Suprapubic skin (tissue), 4 donors: ENCODE results near the gene TOR2A. TPM values are rescaled to one million over a fixed set of nuclear protein-coding genes. Genes with fewer than 3 reads are reported as not detected.

Experiments
- DNase-seq, 2 donors: peaks; one replicate each; pipeline ENCODE4 v3.0.0-alpha.2; 2019; ENCODE audit warnings: low spot score in 2 of 2
- H3K27ac ChIP-seq: fragments of 200-600 bp; sonication (generic); one replicate; pipeline ENCODE4 v1.5.1; 2019
- H3K27me3 ChIP-seq: fragments of 200-600 bp; sonication (generic); one replicate; pipeline ENCODE4 v1.5.1; 2019
- H3K36me3 ChIP-seq: fragments of 200-600 bp; sonication (generic); one replicate; pipeline ENCODE4 v1.5.1; 2019
- H3K4me1 ChIP-seq: fragments of 200-600 bp; sonication (generic); one replicate; pipeline ENCODE4 v1.5.1; 2019
- H3K4me3 ChIP-seq: fragments of 200-600 bp; sonication (generic); one replicate; pipeline ENCODE4 v1.5.1; 2019; ENCODE audit warnings: mild to moderate bottlenecking
- H3K9me3 ChIP-seq: fragments of 200-600 bp; sonication (generic); one replicate; pipeline ENCODE4 v1.5.1; 2019
- CTCF ChIP-seq, 2 donors: fragments of 200-600 bp in 1 of 2; fragments of 450-650 bp in 1 of 2; sonication (generic) in 1 of 2; IDR thresholded peaks; one replicate each; pipeline ENCODE4 v1.5.1; 2016 to 2019; ENCODE audit warnings: antibody characterized with exemption in 2 of 2, mild to moderate bottlenecking in 1 of 2, moderate library complexity in 1 of 2
- EP300 ChIP-seq: sonication (generic); formaldehyde crosslinking; IDR thresholded peaks from one replicate; pipeline ENCODE4 v1.6.1; 2017; ENCODE audit warnings: antibody characterized with exemption
- POLR2A ChIP-seq, 2 donors: fragments of 450-650 bp; IDR thresholded peaks; one replicate each; pipeline ENCODE4 v1.6.1; 2017; ENCODE audit warnings: antibody characterized with exemption in 2 of 2, mild to moderate bottlenecking in 2 of 2, moderate library complexity in 2 of 2
- POLR2AphosphoS5 ChIP-seq, 3 donors: sonication (generic); formaldehyde crosslinking; IDR thresholded peaks; one replicate each; pipeline ENCODE4 v1.6.1; 2017; ENCODE audit warnings: antibody characterized with exemption in 3 of 3
- WGBS: methylation state at CpG from one replicate; pipeline ENCODE4 v1.1.5; 2018; 5-methylcytosine and 5-hydroxymethylcytosine counted together
- total RNA-seq, 4 donors: library from RNA; depleted of rRNA; stranded (reverse); fragments of >200 nt; gene quantifications; one replicate each; pipeline ENCODE4 v1.1.0, GENCODE V29; 2016

Gene TOR2A
- total RNA-seq, 4 donors from 2014 or later = 16.1 to 24.3 (median 19.3) TPM

GRCh38 chr9:127744398-127745110 lies 9.5 kb upstream of the TOR2A start:
- TF ChIP-seq EP300 (no peak), CTCF (IDR thresholded peaks at IDR 0.05) (no peak), POLR2AphosphoS5 (IDR thresholded peaks at IDR 0.05) (no peak), POLR2A (IDR thresholded peaks at IDR 0.05) (no peak)
- H3K27me3 ChIP-seq = no peaks in the 10 kb centered on the region
- no peak overlapping the region for H3K4me3 ChIP-seq
- 82% methylated on average over 6 of the region's 19 CpGs for WGBS
- DNase-seq = no peak
- no peaks in the 10 kb centered on the region for H3K9me3 ChIP-seq
- peaks cover 39% of the 10 kb centered on the region for H3K4me1 ChIP-seq
- H3K36me3 ChIP-seq = peaks cover 13% of the 10 kb centered on the region
- no peak overlapping the region for H3K27ac ChIP-seq

GRCh38 chr9:127742435-127743088 lies 7.5 kb upstream of the TOR2A start:
- peak overlapping the region; percentile 84 for H3K27ac ChIP-seq
- H3K4me3 ChIP-seq = peak overlapping the region; percentile 26
- DNase-seq = peak in 1 of 2 donors; percentile 86
- peaks cover 9% of the 10 kb centered on the region for H3K36me3 ChIP-seq
- no peaks in the 10 kb centered on the region for H3K9me3 ChIP-seq
- peaks cover 39% of the 10 kb centered on the region for H3K4me1 ChIP-seq
- no peaks in the 10 kb centered on the region for H3K27me3 ChIP-seq
- 75% methylated on average over 29 of the region's 33 CpGs for WGBS
- TF ChIP-seq EP300 = no peak
- TF ChIP-seq POLR2A (IDR thresholded peaks at IDR 0.05) = no peak
- no peak for TF ChIP-seq CTCF (IDR thresholded peaks at IDR 0.05)
- no peak for TF ChIP-seq POLR2AphosphoS5 (IDR thresholded peaks at IDR 0.05)

- Histone ChIP-seq H3K36me3 (peaks cover 9% of the 10 kb centered on the region), H3K4me1 (peaks cover 39% of the 10 kb centered on the region), H3K9me3 (no peaks in the 10 kb centered on the region), H3K4me3 (peak overlapping the region; percentile 26), H3K27me3 (no peaks in the 10 kb centered on the region), H3K27ac (peak overlapping the region; percentile 84)
- no peak for TF ChIP-seq POLR2A (IDR thresholded peaks at IDR 0.05)
- no peak for TF ChIP-seq CTCF (IDR thresholded peaks at IDR 0.05)
- TF ChIP-seq POLR2AphosphoS5 (IDR thresholded peaks at IDR 0.05) = no peak
- no peak for TF ChIP-seq EP300
- DNase-seq = peak in 1 of 2 donors; percentile 87
- 77% methylated on average over 34 of the region's 38 CpGs for WGBS
Observed at GRCh38 chr9:127741831-127742434, 6.8 kb upstream of the TOR2A start.

- no peak for DNase-seq
- no peak for TF ChIP-seq POLR2A (IDR thresholded peaks at IDR 0.05)
- WGBS = 72% methylated on average over 12 of the region's 19 CpGs
- Histone ChIP-seq H3K36me3 (peaks cover 8% of the 10 kb centered on the region), H3K4me3 (no peak overlapping the region), H3K4me1 (peaks cover 45% of the 10 kb centered on the region), H3K27ac (peak overlapping the region; percentile 84), H3K9me3 (no peaks in the 10 kb centered on the region), H3K27me3 (no peaks in the 10 kb centered on the region)
Observed at GRCh38 chr9:127739614-127740330, 4.7 kb upstream of the TOR2A start.

- H3K27ac ChIP-seq = no peak overlapping the region
- DNase-seq = no peak
- H3K27me3 ChIP-seq = no peaks in the 10 kb centered on the region
- no peaks in the 10 kb centered on the region for H3K9me3 ChIP-seq
- peaks cover 4% of the 10 kb centered on the region for H3K36me3 ChIP-seq
- peaks cover 51% of the 10 kb centered on the region for H3K4me1 ChIP-seq
- TF ChIP-seq POLR2AphosphoS5 (IDR thresholded peaks at IDR 0.05) = no peak
- TF ChIP-seq CTCF (IDR thresholded peaks at IDR 0.05) = no peak
- TF ChIP-seq EP300 = no peak
- TF ChIP-seq POLR2A (IDR thresholded peaks at IDR 0.05) = no peak
- WGBS = 90% methylated on average over 11 of the region's 13 CpGs
- no peak overlapping the region for H3K4me3 ChIP-seq
Observed at GRCh38 chr9:127738666-127739065, 3.6 kb upstream of the TOR2A start.
